HEK293 (cell line): ENCODE measurements around the gene HUS1B.

Source experiments
- CTCF ChIA-PET: fragments of 350-600 bp; formaldehyde crosslinking; extraction: SDS; loops from one replicate; lab custom pipeline; 2021; ENCODE audit warnings: antibody characterized with exemption; lab: Yijun Ruan, JAX
- POLR2A ChIA-PET: fragments of 300-600 bp; formaldehyde crosslinking; extraction: SDS; loops from one replicate; lab custom pipeline; 2020; ENCODE audit warnings: antibody characterized with exemption, inconsistent platforms; lab: Yijun Ruan, JAX
- H3K27ac ChIP-seq: fragments of 200-500 bp; sonication (Bioruptor generic); 2 replicates; pipeline ENCODE4 v1.5.1; 2014; ENCODE audit warnings: low read depth, low read length, control low read depth, inconsistent platforms; ENCODE audit errors: extremely low read depth
- H3K36me3 ChIP-seq, 2 experiments: fragments of 200-500 bp in 1 of 2; sonication (Bioruptor generic) in 1 of 2; 1 replicate in 1 of 2; 2 replicates in 1 of 2; pipeline ENCODE4 v1.5.1; 2014 to 2017; ENCODE audit warnings: inconsistent platforms in 2 of 2, low read length in 2 of 2; ENCODE audit not compliant: control insufficient read depth in 2 of 2, insufficient read depth in 1 of 2
- H3K4me1 ChIP-seq: fragments of 200-500 bp; sonication (Bioruptor generic); 2 replicates; pipeline ENCODE4 v1.5.1; 2014; ENCODE audit warnings: mild to moderate bottlenecking, low read length, inconsistent platforms; ENCODE audit not compliant: control insufficient read depth, insufficient read depth
- H3K4me3 ChIP-seq: 2 replicates; pipeline ENCODE4 v1.5.1; 2011; ENCODE audit warnings: low read depth, mild to moderate bottlenecking, control low read depth, low read length, moderate library complexity
- H3K9me3 ChIP-seq: fragments of 200-500 bp; sonication (Bioruptor generic); 2 replicates; pipeline ENCODE4 v1.5.1; 2014; ENCODE audit warnings: low read depth, low read length, inconsistent platforms; ENCODE audit not compliant: control insufficient read depth, insufficient read depth
- BCL11A ChIP-seq: fragments of 450-650 bp; formaldehyde crosslinking; IDR thresholded peaks from 2 replicates; pipeline ENCODE4 v1.5.1; 2016; ENCODE audit warnings: low read depth, missing biosample characterization, missing genetic modification characterization
- GFI1B ChIP-seq: fragments of 450-650 bp; formaldehyde crosslinking; IDR thresholded peaks from 2 replicates; pipeline ENCODE4 v1.5.1; 2016; ENCODE audit warnings: missing biosample characterization, missing genetic modification characterization
- GLI2 ChIP-seq: fragments of 450-650 bp; formaldehyde crosslinking; IDR thresholded peaks from 2 replicates; pipeline ENCODE4; 2017; ENCODE audit warnings: missing biosample characterization, missing genetic modification characterization, low read depth, borderline replicate concordance
- GLI4 ChIP-seq: fragments of 450-650 bp; formaldehyde crosslinking; IDR thresholded peaks from 2 replicates; pipeline ENCODE4 v1.5.1; 2016; ENCODE audit warnings: missing biosample characterization, missing genetic modification characterization
- KLF9 ChIP-seq: fragments of 450-650 bp; formaldehyde crosslinking; IDR thresholded peaks from 2 replicates; pipeline ENCODE4 v1.5.1; 2016; ENCODE audit warnings: missing biosample characterization, missing genetic modification characterization, low read depth
- PRDM1 ChIP-seq: fragments of 450-650 bp; formaldehyde crosslinking; IDR thresholded peaks from 2 replicates; pipeline ENCODE4; 2016; ENCODE audit warnings: missing biosample characterization, missing genetic modification characterization
- REST ChIP-seq: fragments of 450-650 bp; formaldehyde crosslinking; IDR thresholded peaks from 2 replicates; pipeline ENCODE4 v1.5.1; 2016; ENCODE audit warnings: missing biosample characterization, missing genetic modification characterization
- SP2 ChIP-seq: fragments of 450-650 bp; formaldehyde crosslinking; IDR thresholded peaks from 2 replicates; pipeline ENCODE4 v1.5.1; 2016; ENCODE audit warnings: missing biosample characterization, missing genetic modification characterization
- ZBTB1 ChIP-seq: fragments of 450-650 bp; formaldehyde crosslinking; IDR thresholded peaks from 2 replicates; pipeline ENCODE4 v1.5.1; 2016; ENCODE audit warnings: missing biosample characterization, missing genetic modification characterization
- ZBTB49 ChIP-seq: fragments of 450-650 bp; formaldehyde crosslinking; IDR thresholded peaks from 2 replicates; pipeline ENCODE4 v1.5.1; 2016; ENCODE audit warnings: missing biosample characterization, missing genetic modification characterization, low read depth
- ZIC2 ChIP-seq: fragments of 450-650 bp; formaldehyde crosslinking; IDR thresholded peaks from 2 replicates; pipeline ENCODE4 v1.5.1; 2016; ENCODE audit warnings: missing biosample characterization, missing genetic modification characterization
- ZNF121 ChIP-seq: fragments of 450-650 bp; formaldehyde crosslinking; IDR thresholded peaks from 2 replicates; pipeline ENCODE4 v1.5.1; 2016; ENCODE audit warnings: missing biosample characterization, missing genetic modification characterization
- ZNF169 ChIP-seq: fragments of 450-650 bp; formaldehyde crosslinking; IDR thresholded peaks from 2 replicates; pipeline ENCODE4 v1.5.1; 2016; ENCODE audit warnings: missing biosample characterization, missing genetic modification characterization
- ZNF174 ChIP-seq: fragments of 450-650 bp; formaldehyde crosslinking; IDR thresholded peaks from 2 replicates; pipeline ENCODE4 v1.5.0; 2017; ENCODE audit warnings: missing biosample characterization, mild to moderate bottlenecking, missing genetic modification characterization
- ZNF24 ChIP-seq: fragments of 450-650 bp; formaldehyde crosslinking; IDR thresholded peaks from 2 replicates; pipeline ENCODE4 v1.5.1; 2016; ENCODE audit warnings: missing biosample characterization, missing genetic modification characterization
- ZNF292 ChIP-seq: fragments of 450-650 bp; formaldehyde crosslinking; IDR thresholded peaks from 2 replicates; pipeline ENCODE4 v1.5.1; 2016; ENCODE audit warnings: low read depth, missing biosample characterization, missing genetic modification characterization, borderline replicate concordance
- ZNF311 ChIP-seq: fragments of 450-650 bp; formaldehyde crosslinking; IDR thresholded peaks from 2 replicates; pipeline ENCODE4 v1.5.1; 2017; ENCODE audit warnings: missing biosample characterization, missing genetic modification characterization, borderline replicate concordance
- ZNF423 ChIP-seq: fragments of 450-650 bp; formaldehyde crosslinking; IDR thresholded peaks from 2 replicates; pipeline ENCODE4 v1.5.1; 2016; ENCODE audit warnings: missing biosample characterization, missing genetic modification characterization
- ZNF426 ChIP-seq: fragments of 450-650 bp; formaldehyde crosslinking; IDR thresholded peaks from 2 replicates; pipeline ENCODE4 v1.5.1; 2017; ENCODE audit warnings: missing biosample characterization, missing genetic modification characterization, mild to moderate bottlenecking, inconsistent platforms, moderate library complexity
- ZNF449 ChIP-seq: fragments of 450-650 bp; formaldehyde crosslinking; IDR thresholded peaks from 2 replicates; pipeline ENCODE4 v1.5.1; 2017; ENCODE audit warnings: missing biosample characterization, mild to moderate bottlenecking, missing genetic modification characterization, moderate library complexity
- ZNF549 ChIP-seq: fragments of 450-650 bp; IDR thresholded peaks from 2 replicates; pipeline ENCODE4 v1.5.1; 2018; ENCODE audit warnings: missing biosample characterization, missing genetic modification characterization, mild to moderate bottlenecking, inconsistent platforms, moderate library complexity
- ZNF571 ChIP-seq: fragments of 450-650 bp; formaldehyde crosslinking; IDR thresholded peaks from 2 replicates; pipeline ENCODE4 v1.5.0; 2017; ENCODE audit warnings: missing biosample characterization, missing genetic modification characterization
- ZNF658 ChIP-seq: fragments of 450-650 bp; formaldehyde crosslinking; IDR thresholded peaks from 2 replicates; pipeline ENCODE4; 2016; ENCODE audit warnings: missing biosample characterization, missing genetic modification characterization
- ZNF785 ChIP-seq: fragments of 450-650 bp; formaldehyde crosslinking; IDR thresholded peaks from 2 replicates; pipeline ENCODE4 v1.5.1; 2016; ENCODE audit warnings: missing biosample characterization, missing genetic modification characterization
- ZNF792 ChIP-seq: fragments of 450-650 bp; formaldehyde crosslinking; IDR thresholded peaks from 2 replicates; pipeline ENCODE4 v1.5.1; 2016; ENCODE audit warnings: missing biosample characterization, missing genetic modification characterization

HUS1B gene

GRCh38 chr6:680666-681340 is 23.9 kb upstream of the HUS1B start (continued):
- TF ChIP-seq ZBTB49 (tag by site-specific recombination) (no peak), GFI1B (peak; percentile 12; the same call in 1 of the 2 replicates), ZNF174 (tag by site-specific recombination) (no peak), ZNF785 (tag by site-specific recombination) (no peak), ZNF292 (tag by site-specific recombination) (no peak), ZNF449 (tag by site-specific recombination) (peak; percentile 33; the same call in 1 of the 2 replicates), ZBTB1 (tag by site-specific recombination) (no peak), ZNF121 (no peak), ZNF658 (no peak), ZNF426 (no peak), ZNF24 (tag by site-specific recombination) (no peak), KLF9 (no peak), PRDM1 (no peak)
- TF ChIP-seq, all 188 proteins: peak for 5

- H3K27ac ChIP-seq = no peak overlapping the region; the same call in 1 of the 2 replicates
- no peak overlapping the region for H3K4me3 ChIP-seq
- H3K36me3 ChIP-seq = no peaks in the 10 kb centered on the region; a peak in 1 of 3 replicates
- POLR2A ChIA-PET = interaction anchor here (1.1 to 1.6 kb wide), 2 partner anchors 8 to 9 kb away, joined by 3 to 4 read pairs; no protein-coding TSS in a partner anchor
- CTCF ChIA-PET = interaction anchor here (0.6 to 5.2 kb wide), 8 partner anchors 10 to 464 kb away, joined by 3 to 27 read pairs (median 4); no protein-coding TSS in a partner anchor
- TF ChIP-seq BCL11A (tag by site-specific recombination) = no peak
- peak; percentile 17; the same call in 1 of the 2 replicates for TF ChIP-seq ZIC2 (tag by site-specific recombination)
- TF ChIP-seq ZNF169 (tag by site-specific recombination) = no peak
- TF ChIP-seq, all 188 proteins: peak for 1
- peaks cover 41% of the 10 kb centered on the region for H3K4me1 ChIP-seq
- no peaks in the 10 kb centered on the region for H3K9me3 ChIP-seq
Observed at GRCh38 chr6:680251-680650, 23.4 kb upstream of the HUS1B start.

GRCh38 chr6:679282-679681 is 22.4 kb upstream of the HUS1B start:
- TF ChIP-seq GLI2 (tag by site-specific recombination) = no peak
- TF ChIP-seq ZNF423 = no peak
- TF ChIP-seq ZNF311 = no peak
- no peak for TF ChIP-seq ZNF571 (tag by site-specific recombination)
- TF ChIP-seq GLI4 (tag by site-specific recombination) = no peak
- TF ChIP-seq ZNF792 (tag by site-specific recombination) = no peak
- TF ChIP-seq SP2 (tag by site-specific recombination) = no peak
- no peak for TF ChIP-seq REST (tag by site-specific recombination)
- TF ChIP-seq ZNF549 = no peak
- TF ChIP-seq, all 188 proteins: peak for 0
- Histone ChIP-seq H3K9me3 (no peaks in the 10 kb centered on the region), H3K4me1 (peaks cover 31% of the 10 kb centered on the region), H3K4me3 (no peak overlapping the region), H3K36me3 (no peaks in the 10 kb centered on the region; a peak in 1 of 3 replicates), H3K27ac (no peak overlapping the region)
- ChIA-PET POLR2A (interaction anchor here (1.6 kb wide), 1 partner anchor 7 kb away, joined by 4 read pairs; no protein-coding TSS in a partner anchor), CTCF (interaction anchor here (0.6 to 1.7 kb wide), 7 partner anchors 8 to 116 kb away, joined by 3 to 6 read pairs (median 3); no protein-coding TSS in a partner anchor)
